Activated CD4-positive, alpha-beta memory T cell treated with anti-CD3 and anti-CD28 coated beads for 36 hours (primary cell): ENCODE measurements around the gene CARD19. TPM values are rescaled to one million over a fixed set of nuclear protein-coding genes. Genes with fewer than 3 reads are reported as not detected.
A peak's percentile ranks its signal among the peaks of the same experiment; 100 is the strongest.
"Not testable (repeated sequence)": the region's sequence is repeated elsewhere in the genome, so short reads cannot be mapped to it uniquely, and the experiment has no call there.

Source experiments
- CTCF ChIA-PET: fragments of 350-600 bp; sonication (Branson Sonifier 250); formaldehyde crosslinking; loops from one replicate; lab custom pipeline; 2021; ENCODE audit warnings: antibody characterized with exemption, inconsistent platforms; lab: Charles Lee
- POLR2A ChIA-PET: fragments of 350-600 bp; sonication (Branson Sonifier 250); formaldehyde crosslinking; loops from one replicate; lab custom pipeline; 2021; ENCODE audit warnings: antibody characterized with exemption; lab: Charles Lee
- DNase-seq: peaks from one replicate; pipeline ENCODE4 v3.0.0-alpha.2; 2020
- H3K27ac Mint-ChIP-seq: one replicate; pipeline ENCODE4 v1.8.0; 2021; ENCODE audit warnings: mixed read lengths
- H3K27me3 Mint-ChIP-seq: one replicate; pipeline ENCODE4 v1.8.0; 2021; ENCODE audit warnings: mixed read lengths
- H3K36me3 Mint-ChIP-seq: one replicate; pipeline ENCODE4 v1.8.0; 2021; ENCODE audit warnings: mixed read lengths
- H3K4me1 Mint-ChIP-seq: one replicate; pipeline ENCODE4 v1.8.0; 2021; ENCODE audit warnings: low read depth, mixed read lengths
- H3K4me3 Mint-ChIP-seq: one replicate; pipeline ENCODE4 v1.8.0; 2021; ENCODE audit warnings: mild to moderate bottlenecking, mixed read lengths
- H3K9me3 Mint-ChIP-seq: one replicate; pipeline ENCODE4 v1.8.0; 2021; ENCODE audit warnings: mixed read lengths
- intact Hi-C: fragments of 100-400 bp; cut with micrococcal nuclease; formaldehyde crosslinking; loops from one replicate; pipeline ENCODE4 v1.15.1; 2023
- total RNA-seq, 2 experiments: library from RNA; stranded (reverse); gene quantifications; one replicate each; pipeline ENCODE4 v1.2.3, GENCODE V29; 2021

The CARD19 gene
- total RNA-seq, 2 experiments from 2014 or later, result 77.9 to 80.0 TPM

DNA sequence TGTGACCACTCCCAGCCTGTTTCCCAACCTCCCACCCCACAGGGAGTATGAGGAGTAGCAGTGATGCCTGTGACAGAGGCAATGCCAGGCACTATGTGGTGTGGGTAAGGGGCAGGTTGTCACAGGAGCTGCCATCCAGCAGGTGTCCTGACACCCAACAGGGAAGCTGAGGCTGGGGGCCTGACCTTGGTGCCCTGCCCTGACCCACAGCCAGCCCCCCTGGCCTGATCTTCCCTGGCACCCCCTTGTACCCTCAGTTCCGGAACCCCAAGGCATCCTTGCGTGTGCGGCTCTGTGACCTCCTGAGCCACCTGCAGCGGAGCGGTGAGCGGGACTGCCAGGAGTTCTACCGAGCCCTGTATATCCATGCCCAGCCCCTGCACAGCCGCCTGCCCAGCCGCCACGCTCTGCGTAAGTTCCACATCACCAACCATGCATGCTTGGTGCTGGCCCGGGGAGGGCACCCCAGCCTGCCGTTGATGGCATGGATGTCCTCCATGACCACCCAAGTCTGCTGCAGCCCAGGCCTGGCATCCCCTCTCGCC lies 14.4 kb downstream of the CARD19 start:
- Mint-ChIP-seq H3K27ac (no peak overlapping the region), H3K4me3 (no peak overlapping the region), H3K36me3 (peaks cover 16% of the 10 kb centered on the region), H3K27me3 (no peaks in the 10 kb centered on the region), H3K9me3 (no peaks in the 10 kb centered on the region), H3K4me1 (peaks cover 43% of the 10 kb centered on the region)
- POLR2A ChIA-PET, result no interaction called here
- CTCF ChIA-PET, result interaction anchor here (1.5 to 6.7 kb wide), 6 partner anchors 9 to 192 kb away, joined by 3 to 80 read pairs (median 24); partner anchors contain the start of gene CARD19
- no peak for DNase-seq
- intact Hi-C loops, result no loop called here

DNA sequence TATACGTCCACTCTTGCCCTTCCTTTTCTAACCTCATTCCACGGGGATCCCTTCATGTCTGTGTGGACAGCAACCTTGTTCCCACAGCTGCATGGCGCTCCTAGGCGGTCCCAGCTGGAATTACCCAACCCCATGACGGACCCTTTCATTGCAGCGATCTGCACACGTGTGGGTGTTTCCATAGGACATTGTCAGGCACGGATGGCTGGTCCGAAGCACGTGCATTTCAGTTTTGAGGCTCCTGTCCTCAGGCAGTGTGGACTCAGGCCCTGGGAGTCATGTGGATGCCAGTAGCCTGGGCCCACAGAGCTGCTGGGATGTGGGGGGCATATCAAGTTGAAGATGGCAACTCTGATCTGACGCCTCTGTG lies 15.0 kb downstream of the CARD19 start:
- Mint-ChIP-seq H3K9me3 (no peaks in the 10 kb centered on the region), H3K27me3 (no peaks in the 10 kb centered on the region), H3K4me1 (peaks cover 37% of the 10 kb centered on the region), H3K27ac (no peak overlapping the region), H3K36me3 (peaks cover 16% of the 10 kb centered on the region), H3K4me3 (no peak overlapping the region)
- intact Hi-C loops, result no loop called here
- ChIA-PET POLR2A (no interaction called here), CTCF (no interaction called here)
- no peak for DNase-seq

DNA sequence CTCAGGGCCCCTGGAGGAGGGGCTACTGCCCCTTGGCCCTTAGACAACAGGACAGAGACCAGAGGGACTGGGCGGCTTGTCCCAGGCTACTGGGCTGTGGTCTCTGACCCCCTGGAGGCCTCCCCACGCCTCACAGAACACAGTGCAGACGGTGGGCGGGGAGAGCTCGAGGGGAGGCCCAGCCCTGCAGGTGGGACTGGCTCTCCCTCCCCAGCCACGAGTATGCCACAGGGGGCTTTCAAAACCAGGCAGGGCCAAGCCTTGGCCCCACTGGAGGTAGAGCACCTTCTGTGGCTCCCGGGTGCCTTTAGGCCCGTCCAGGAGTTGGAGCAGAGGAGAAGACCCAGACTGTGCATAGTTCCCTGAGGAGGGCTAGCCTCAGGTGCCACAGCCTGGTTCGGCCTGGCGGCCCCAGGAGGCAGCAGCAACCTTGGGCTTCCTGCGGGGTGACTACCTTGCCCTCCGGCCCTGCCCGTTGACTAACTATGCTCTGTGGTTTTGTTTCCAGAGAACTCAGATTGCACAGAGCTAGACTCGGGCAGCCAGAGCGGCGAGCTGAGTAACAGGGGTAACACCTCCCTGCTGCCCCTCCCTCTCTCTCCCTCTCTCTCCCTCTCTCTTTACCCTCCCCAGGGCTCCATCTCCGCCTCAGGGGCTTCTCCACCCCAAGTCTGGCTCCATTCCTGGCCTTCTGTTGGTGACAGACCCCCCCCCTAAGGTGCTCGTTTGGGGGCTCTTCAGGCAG lies 15.5 kb downstream of the CARD19 start:
- Mint-ChIP-seq H3K27ac (no peak overlapping the region), H3K4me1 (peaks cover 34% of the 10 kb centered on the region), H3K27me3 (no peaks in the 10 kb centered on the region), H3K4me3 (no peak overlapping the region), H3K9me3 (no peaks in the 10 kb centered on the region), H3K36me3 (peaks cover 16% of the 10 kb centered on the region)
- ChIA-PET POLR2A (no interaction called here), CTCF (no interaction called here)
- peak; percentile 45 for DNase-seq
- intact Hi-C loops, result no loop called here

DNA sequence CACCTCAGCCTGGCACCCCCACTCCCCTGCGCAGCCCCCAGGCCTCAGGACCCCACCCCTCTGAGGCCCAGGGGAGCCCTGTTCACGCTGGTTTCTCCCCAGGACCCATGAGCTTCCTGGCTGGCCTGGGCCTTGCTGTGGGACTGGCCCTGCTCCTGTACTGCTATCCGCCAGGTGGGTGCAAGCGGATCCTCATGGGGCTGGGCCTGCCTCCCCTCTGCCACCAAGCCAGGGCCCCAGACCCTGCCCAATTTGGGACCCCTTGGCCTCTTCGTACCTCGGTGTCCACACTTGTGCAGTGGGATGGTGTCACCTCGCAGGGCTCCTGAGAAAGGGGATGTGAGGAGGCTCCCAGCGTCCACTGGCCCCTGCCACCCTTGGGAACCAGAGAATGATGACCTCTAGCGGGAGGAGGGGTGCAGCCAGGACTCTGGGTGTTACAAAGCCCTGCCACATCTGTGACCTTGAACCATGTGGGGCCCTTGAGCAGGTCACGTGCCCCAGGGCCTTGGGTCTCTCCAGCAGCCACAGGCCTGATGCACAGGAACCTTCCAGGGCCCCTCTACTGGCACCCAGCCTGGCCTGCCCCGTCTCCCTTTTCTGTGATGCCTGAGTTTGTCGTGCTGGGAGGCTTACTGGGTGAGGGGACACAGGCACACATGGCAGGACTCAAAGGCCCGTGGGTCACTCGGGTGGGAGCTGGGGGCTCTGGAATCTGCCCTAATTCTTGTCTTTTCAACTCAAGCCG lies 16.3 kb downstream of the CARD19 start:
- Mint-ChIP-seq H3K4me1 (peaks cover 26% of the 10 kb centered on the region), H3K4me3 (no peak overlapping the region), H3K9me3 (no peaks in the 10 kb centered on the region), H3K36me3 (peaks cover 16% of the 10 kb centered on the region), H3K27ac (no peak overlapping the region), H3K27me3 (no peaks in the 10 kb centered on the region)
- DNase-seq, result no peak
- CTCF ChIA-PET, result no interaction called here
- POLR2A ChIA-PET, result no interaction called here
- intact Hi-C loops, result no loop called here

DNA sequence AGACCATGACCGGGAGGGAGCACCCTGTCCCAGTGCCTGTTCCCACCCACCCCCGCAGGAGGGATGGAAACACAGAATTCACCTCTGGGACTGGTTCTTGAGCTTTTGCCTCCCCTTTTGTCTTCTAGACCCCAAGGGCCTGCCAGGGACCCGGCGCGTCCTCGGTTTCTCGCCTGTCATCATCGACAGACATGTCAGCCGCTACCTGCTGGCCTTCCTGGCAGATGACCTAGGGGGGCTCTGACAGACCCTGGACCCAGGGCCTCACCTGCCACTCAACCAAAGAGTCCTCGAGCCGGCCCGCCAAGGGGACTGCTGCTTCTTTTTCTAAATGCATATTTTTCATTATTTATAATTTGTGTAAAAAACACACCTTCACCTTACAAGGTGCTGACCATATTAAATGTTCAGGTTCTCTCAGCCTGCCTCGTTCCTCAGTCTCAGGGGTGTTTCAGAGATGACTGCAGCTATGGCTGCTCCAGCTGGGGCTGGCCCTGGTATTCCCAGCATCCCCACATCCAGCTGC lies 16.9 kb downstream of the CARD19 start:
- Mint-ChIP-seq H3K27me3 (no peaks in the 10 kb centered on the region), H3K9me3 (no peaks in the 10 kb centered on the region), H3K4me1 (peaks cover 20% of the 10 kb centered on the region), H3K27ac (no peak overlapping the region), H3K36me3 (peaks cover 12% of the 10 kb centered on the region), H3K4me3 (no peak overlapping the region)
- ChIA-PET CTCF (interaction anchor here (1.1 kb wide), 1 partner anchor 8 kb away, joined by 3 read pairs; no protein-coding TSS in a partner anchor), POLR2A (no interaction called here)
- DNase-seq, result no peak
- intact Hi-C loops, result no loop called here

DNA sequence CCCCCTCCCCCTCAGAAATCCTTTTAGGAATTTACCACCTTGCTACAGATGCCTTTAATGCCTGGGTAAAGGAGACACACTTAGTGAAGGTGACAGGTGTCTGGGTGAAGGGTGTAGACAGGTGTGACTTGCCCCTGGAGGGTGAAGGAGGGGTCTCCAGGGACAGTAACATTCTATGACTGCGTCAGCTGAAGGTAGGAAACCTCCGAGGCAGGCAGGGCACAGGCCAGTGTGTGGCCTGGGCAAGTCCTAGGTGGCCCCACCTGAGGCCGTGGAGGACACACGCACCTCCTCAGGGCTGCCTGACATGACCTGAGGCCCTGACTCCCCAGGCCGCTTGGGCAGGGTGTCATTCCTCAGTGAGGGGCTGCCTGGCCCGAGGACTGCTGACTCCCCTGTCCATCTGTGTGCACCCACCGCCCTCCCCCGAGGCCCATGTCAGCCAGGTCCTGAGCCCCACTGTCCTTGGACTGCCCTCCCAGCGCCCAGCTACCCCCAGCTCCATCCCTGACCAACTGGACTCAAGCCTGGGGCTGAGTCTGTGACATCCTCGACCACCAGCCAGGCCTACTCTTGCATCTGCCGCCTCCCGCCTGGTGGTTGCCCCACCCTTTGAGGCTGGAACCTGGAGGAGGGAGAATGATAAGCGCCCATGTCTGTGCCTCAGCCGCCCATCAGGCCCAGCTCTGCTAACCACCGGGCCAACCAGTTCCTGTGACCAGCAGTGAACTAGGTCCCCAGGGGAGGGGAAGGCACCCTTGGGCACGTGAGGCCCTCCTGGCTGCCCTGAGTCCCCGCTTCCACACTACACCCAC lies 18.4 kb downstream of the CARD19 start:
- DNase-seq, result no peak
- Mint-ChIP-seq H3K36me3 (peaks cover 9% of the 10 kb centered on the region), H3K27me3 (no peaks in the 10 kb centered on the region), H3K4me3 (no peak overlapping the region), H3K27ac (peak overlapping the region; percentile 50), H3K4me1 (peaks cover 6% of the 10 kb centered on the region), H3K9me3 (no peaks in the 10 kb centered on the region)
- intact Hi-C loops, result no loop called here
- ChIA-PET POLR2A (no interaction called here), CTCF (interaction anchor here (1.1 kb wide), 1 partner anchor 10 kb away, joined by 3 read pairs; no protein-coding TSS in a partner anchor)

DNA sequence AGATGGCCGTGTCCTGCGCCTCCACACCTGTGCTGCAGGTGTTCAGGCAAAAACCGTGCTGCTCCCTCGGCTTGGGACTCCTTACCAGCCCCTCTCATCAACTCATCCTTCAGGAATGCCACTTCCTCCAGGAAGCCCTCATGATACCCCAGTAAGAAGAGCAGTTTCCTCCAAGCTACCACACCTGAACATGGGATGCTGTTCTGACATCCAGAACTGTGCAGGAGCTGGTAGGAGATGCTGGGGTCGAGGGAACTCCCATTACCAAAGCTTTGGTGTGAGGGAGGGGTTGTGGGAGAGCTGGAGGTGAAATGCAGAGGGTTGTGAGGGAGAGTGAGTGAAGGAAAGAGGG lies 18.9 kb downstream of the CARD19 start:
- no peak for DNase-seq
- peak overlapping the region; percentile 50 for H3K27ac Mint-ChIP-seq
- H3K9me3 Mint-ChIP-seq, result no peaks in the 10 kb centered on the region
- H3K27me3 Mint-ChIP-seq, result no peaks in the 10 kb centered on the region
- CTCF ChIA-PET, result interaction anchor here (0.6 kb wide), 1 partner anchor 188 kb away, joined by 3 read pairs; no protein-coding TSS in a partner anchor
- intact Hi-C loops, result no loop called here
- H3K36me3 Mint-ChIP-seq, result peaks cover 9% of the 10 kb centered on the region
- H3K4me3 Mint-ChIP-seq, result no peak overlapping the region
- POLR2A ChIA-PET, result no interaction called here
- H3K4me1 Mint-ChIP-seq, result peaks cover 11% of the 10 kb centered on the region

DNA sequence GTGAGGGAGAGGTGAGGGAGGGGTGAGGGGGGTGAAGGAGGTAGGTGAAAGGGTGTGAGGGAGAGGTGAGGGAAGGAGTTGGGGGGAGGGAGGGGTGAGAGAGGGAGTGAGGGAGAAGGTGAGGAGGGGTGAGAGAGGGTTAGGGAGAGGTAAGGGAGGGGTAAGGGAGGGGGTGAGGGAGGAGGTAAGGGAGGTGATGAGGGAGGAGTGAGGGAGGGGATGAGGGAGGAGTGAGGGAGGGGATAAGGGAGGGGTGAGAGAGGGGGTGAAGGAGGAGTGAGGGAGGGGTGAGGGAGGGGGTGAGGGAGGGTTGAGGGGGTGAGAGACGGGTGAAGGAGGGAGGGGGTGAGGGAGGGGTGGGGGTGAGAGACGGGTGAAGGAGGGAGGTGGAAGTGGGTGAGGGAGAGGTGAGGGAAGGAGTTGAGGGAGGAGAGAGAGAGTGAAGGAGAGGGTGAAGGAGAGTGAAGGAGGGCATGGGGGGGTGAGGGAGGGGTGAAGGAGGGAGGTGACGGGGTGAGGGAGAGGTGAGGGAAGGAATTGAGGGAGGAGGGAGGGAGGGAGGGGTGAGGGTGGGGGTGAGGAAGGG lies 19.6 kb downstream of the CARD19 start:
- H3K27ac Mint-ChIP-seq, result no peak overlapping the region
- ChIA-PET CTCF (interaction anchor here (0.6 kb wide), 1 partner anchor 187 kb away, joined by 3 read pairs; no protein-coding TSS in a partner anchor), POLR2A (no interaction called here)
- H3K4me3 Mint-ChIP-seq, result no peak overlapping the region
- peaks cover 11% of the 10 kb centered on the region for H3K36me3 Mint-ChIP-seq
- H3K9me3 Mint-ChIP-seq, result no peaks in the 10 kb centered on the region
- no peak for DNase-seq
- intact Hi-C loops, result no loop called here
- H3K4me1 Mint-ChIP-seq, result peaks cover 15% of the 10 kb centered on the region
- H3K27me3 Mint-ChIP-seq, result no peaks in the 10 kb centered on the region

DNA sequence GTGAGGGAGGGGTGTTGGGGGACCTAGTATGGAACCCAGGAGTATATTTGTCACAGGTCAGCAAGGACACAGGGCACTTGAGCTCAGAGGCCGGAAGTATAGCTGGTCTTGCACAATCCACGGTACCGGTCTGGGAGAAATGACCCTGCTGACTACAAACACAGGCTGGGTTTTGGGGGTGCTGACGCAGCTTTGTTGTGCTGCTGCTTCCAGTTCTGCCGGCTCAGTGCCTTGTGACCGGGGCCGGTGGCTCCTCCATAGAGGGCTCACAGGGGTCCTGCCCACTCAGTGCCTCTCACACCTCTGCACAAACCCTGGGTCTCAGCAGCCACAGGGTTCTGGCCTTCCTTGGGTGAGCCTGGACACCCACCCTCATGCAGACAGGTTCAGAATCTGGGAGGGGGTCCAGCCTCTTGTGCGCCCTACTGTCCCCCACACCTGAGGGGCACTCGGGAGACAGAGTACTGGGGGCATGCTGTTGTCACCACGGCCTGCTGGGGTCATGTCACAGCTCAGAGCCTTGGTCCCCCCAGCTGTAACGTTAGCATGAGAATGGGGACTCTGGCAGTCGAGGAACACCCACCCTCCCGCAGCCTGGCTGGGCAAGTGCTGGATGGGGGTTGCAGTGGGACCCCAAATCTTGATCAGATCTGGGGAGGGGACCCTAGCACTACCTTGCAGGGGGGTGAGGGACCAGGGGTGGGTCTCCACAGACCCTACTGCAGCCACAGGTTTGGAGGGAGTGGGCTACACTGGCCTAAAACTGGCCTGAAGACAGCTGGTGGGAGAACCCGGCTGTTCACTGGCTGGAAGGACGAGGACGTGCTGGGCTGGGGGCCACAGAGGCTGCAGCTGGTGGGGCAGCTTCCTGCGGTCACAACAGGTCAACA lies 20.3 kb downstream of the CARD19 start:
- POLR2A ChIA-PET, result no interaction called here
- intact Hi-C loops, result no loop called here
- CTCF ChIA-PET, result no interaction called here
- no peaks in the 10 kb centered on the region for H3K27me3 Mint-ChIP-seq
- peaks cover 14% of the 10 kb centered on the region for H3K4me1 Mint-ChIP-seq
- H3K4me3 Mint-ChIP-seq, result no peak overlapping the region
- no peaks in the 10 kb centered on the region for H3K9me3 Mint-ChIP-seq
- peaks cover 9% of the 10 kb centered on the region for H3K36me3 Mint-ChIP-seq
- DNase-seq, result no peak
- H3K27ac Mint-ChIP-seq, result no peak overlapping the region

DNA sequence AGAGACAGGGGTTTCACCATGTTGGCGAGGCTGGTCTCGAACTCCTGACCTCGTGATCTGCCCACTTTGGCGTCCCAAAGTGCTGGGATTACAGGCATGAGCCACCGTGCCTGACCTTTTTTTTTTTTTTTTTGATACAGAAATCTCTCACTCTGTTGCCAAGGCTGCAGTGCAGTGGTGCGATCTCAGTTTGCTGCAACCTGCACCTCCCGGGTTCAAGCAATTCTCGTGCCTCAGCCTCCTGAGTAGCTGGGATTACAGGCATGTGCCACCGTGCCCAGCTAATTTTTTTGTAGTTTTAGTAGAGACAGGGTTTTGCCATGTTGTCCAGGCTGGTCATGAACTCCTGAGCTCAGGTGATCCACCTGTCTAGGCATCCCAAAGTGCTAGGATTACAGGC lies 21.5 kb downstream of the CARD19 start:
- DNase-seq, POLR2A ChIA-PET, intact Hi-C loops, H3K27me3 Mint-ChIP-seq, H3K27ac Mint-ChIP-seq, H3K9me3 Mint-ChIP-seq, H3K4me3 Mint-ChIP-seq: not testable (repeated sequence)
- CTCF ChIA-PET, result interaction anchor here (0.6 to 3.8 kb wide), 4 partner anchors 9 to 309 kb away, joined by 3 to 34 read pairs (median 4); no protein-coding TSS in a partner anchor
- Mint-ChIP-seq H3K4me1 (peaks cover 14% of the 10 kb centered on the region), H3K36me3 (peaks cover 13% of the 10 kb centered on the region)
